BLaER1 (cell line): ENCODE results near the gene RSRC1.

ENCODE experiments used
- H3K27ac ChIP-seq: shearing (Covaris generic); formaldehyde crosslinking; 2 replicates; pipeline ENCODE4 v1.8.1; 2022
- H3K27me3 ChIP-seq: shearing (Covaris generic); formaldehyde crosslinking; 2 replicates; pipeline ENCODE4 v1.8.1; 2022
- H3K36me3 ChIP-seq: shearing (Covaris generic); formaldehyde crosslinking; 2 replicates; pipeline ENCODE4 v1.8.1; 2022
- H3K4me1 ChIP-seq: shearing (Covaris generic); formaldehyde crosslinking; 2 replicates; pipeline ENCODE4 v1.8.1; 2022
- H3K4me2 ChIP-seq: shearing (Covaris generic); formaldehyde crosslinking; 2 replicates; pipeline ENCODE4 v1.8.1; 2022
- H3K4me3 ChIP-seq: shearing (Covaris generic); formaldehyde crosslinking; 2 replicates; pipeline ENCODE4 v1.8.1; 2022
- H3K9ac ChIP-seq: shearing (Covaris generic); formaldehyde crosslinking; 2 replicates; pipeline ENCODE4 v1.8.1; 2022
- H3K9me3 ChIP-seq: shearing (Covaris generic); formaldehyde crosslinking; 2 replicates; pipeline ENCODE4 v1.8.1; 2022
- H4K20me1 ChIP-seq: shearing (Covaris generic); formaldehyde crosslinking; 2 replicates; pipeline ENCODE4 v1.8.1; 2022
- Cebpa-rat ChIP-seq: shearing (Covaris generic); IDR thresholded peaks from 2 replicates; pipeline ENCODE4 v1.8.1; 2022

Gene RSRC1

DNA sequence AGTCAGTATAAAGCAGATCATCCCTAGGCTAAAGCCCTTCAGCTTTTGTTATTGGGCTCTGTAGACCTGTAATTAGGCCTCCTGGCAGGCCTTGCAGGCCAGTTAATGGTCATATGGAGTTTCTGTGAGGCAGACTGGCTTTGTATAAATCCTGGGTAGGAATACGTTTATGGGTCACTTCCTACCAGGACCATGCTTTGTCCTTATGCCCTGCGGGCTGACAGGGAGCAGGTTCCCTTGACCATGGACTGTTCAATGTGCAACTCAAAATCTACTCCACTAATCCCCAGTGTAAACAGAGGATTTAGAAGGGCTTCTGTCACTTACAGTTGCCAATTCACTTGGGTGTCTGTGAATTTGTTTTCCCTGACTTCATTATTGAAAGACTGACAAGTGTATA, 258.4 kb downstream of the RSRC1 start:
- H3K4me1 ChIP-seq = no peaks in the 10 kb centered on the region
- H3K4me2 ChIP-seq = no peak overlapping the region
- H3K27ac ChIP-seq = no peak overlapping the region
- 0 out of 2 replicates have a peak, but pooled peaks cover 5% of the 10 kb centered on the region for H3K9me3 ChIP-seq
- no peaks in the 10 kb centered on the region for H3K27me3 ChIP-seq
- TF ChIP-seq Cebpa-rat = no peak
- no peaks in the 10 kb centered on the region for H4K20me1 ChIP-seq
- no peaks in the 10 kb centered on the region; the same call in 1 of the 2 replicates for H3K36me3 ChIP-seq
- no peak overlapping the region for H3K4me3 ChIP-seq
- no peak overlapping the region for H3K9ac ChIP-seq

DNA sequence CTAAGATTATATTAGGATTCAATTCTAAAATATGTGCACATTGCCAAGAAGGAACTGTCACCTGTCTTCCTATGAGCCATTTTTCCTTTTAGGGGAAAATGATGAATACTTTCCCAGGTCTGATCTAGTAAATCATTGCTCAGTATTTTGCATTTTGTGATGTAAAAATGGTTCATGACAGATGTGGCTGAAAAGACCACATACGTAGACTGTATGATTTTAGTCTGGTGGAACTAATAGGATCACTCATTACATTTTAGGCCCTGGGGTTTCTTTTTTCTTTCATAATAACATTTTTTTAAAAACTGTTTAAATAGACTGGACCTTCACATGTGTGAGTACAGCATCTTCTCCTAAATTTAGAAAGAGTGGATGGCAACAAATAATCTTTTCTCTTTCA, 259.4 kb downstream of the RSRC1 start:
- H3K27me3 ChIP-seq = no peaks in the 10 kb centered on the region
- no peaks in the 10 kb centered on the region for H4K20me1 ChIP-seq
- H3K9me3 ChIP-seq = 0 out of 2 replicates have a peak, but pooled peaks cover 5% of the 10 kb centered on the region
- no peak overlapping the region for H3K9ac ChIP-seq
- H3K4me3 ChIP-seq = no peak overlapping the region
- no peak overlapping the region for H3K4me2 ChIP-seq
- TF ChIP-seq Cebpa-rat = no peak
- no peak overlapping the region for H3K27ac ChIP-seq
- H3K4me1 ChIP-seq = no peaks in the 10 kb centered on the region
- H3K36me3 ChIP-seq = no peaks in the 10 kb centered on the region; the same call in 1 of the 2 replicates

DNA sequence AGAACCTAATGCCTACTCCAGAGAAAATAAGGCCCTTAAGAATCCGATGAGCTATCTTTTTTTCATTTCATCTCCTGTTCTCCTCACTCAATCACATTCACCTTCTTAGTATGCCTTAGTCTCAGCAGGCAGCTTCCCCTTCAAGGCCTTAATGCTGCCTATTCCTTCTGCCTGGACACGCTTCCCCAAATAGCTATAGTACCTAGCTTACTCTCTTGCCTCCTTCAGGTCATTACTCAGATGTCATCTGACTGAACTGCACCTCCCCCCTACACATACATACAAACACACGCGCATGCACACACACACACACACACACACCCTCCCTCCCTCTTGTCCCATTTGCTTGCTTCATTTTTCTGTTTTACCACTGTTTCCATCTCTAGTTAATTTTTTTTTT, 269.6 kb downstream of the RSRC1 start:
- Histone ChIP-seq H4K20me1 (no peaks in the 10 kb centered on the region), H3K36me3 (no peaks in the 10 kb centered on the region; the same call in 1 of the 2 replicates)

DNA sequence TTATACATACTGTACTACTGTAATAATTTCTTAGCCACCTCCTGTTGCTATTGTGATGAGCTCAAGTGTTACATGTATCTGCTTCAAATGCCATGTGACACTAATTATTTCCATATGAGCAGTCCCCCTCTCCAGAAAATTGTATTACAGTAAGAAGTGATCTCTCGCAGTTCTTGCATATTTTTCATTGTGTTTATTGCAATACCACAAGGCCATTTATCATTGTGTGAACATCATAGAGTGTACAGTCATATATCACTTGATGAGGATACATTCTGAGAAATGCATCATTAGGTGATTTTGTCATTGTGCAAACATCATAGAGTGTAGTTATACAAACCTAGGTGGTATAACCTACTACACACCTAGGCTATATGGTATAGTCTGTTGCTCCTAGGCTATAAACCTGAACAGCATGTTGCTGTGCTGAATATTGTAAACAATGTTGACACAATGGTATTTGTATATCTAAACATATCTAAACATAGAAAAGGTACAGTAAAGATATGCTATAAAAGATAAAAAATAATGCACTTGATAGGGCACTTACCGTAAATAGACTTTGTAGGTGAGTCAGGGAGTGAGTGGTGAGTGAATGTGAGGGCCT, 271.5 kb downstream of the RSRC1 start:
- Histone ChIP-seq H3K9ac (no peak overlapping the region), H3K27me3 (no peaks in the 10 kb centered on the region), H3K36me3 (no peaks in the 10 kb centered on the region; the same call in 1 of the 2 replicates), H3K4me3 (no peak overlapping the region), H3K4me1 (no peaks in the 10 kb centered on the region), H3K27ac (no peak overlapping the region), H3K9me3 (no peaks in the 10 kb centered on the region), H4K20me1 (no peaks in the 10 kb centered on the region), H3K4me2 (no peak overlapping the region)
- TF ChIP-seq Cebpa-rat = no peak

More for the DNA sequence above, 269.6 kb downstream of the RSRC1 start:
- Histone ChIP-seq H3K27ac (no peak overlapping the region), H3K4me3 (no peak overlapping the region), H3K27me3 (no peaks in the 10 kb centered on the region), H3K9ac (no peak overlapping the region), H3K4me1 (no peaks in the 10 kb centered on the region), H3K4me2 (no peak overlapping the region), H3K9me3 (no peaks in the 10 kb centered on the region)
- TF ChIP-seq Cebpa-rat = no peak

DNA sequence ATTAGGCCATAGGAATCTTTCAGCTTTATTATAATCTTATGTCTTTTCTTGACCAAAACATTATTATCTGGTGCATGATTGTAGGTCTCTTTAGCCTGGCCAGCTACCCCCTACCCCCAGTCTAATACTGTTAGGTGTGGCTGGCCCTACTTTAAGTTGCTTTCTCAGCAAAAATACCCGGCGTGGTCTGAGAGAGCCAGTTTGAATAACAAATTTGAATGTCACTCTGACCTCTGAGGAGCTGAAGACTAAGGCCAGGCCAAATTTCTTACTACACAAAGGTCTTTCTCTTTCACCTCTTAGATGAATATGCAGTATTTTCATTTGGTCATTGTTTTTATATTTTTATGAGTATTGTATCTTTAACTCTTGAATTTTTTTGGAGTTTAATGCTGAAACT, 272.6 kb downstream of the RSRC1 start:
- Histone ChIP-seq H3K9me3 (no peaks in the 10 kb centered on the region), H3K27ac (no peak overlapping the region), H3K4me3 (no peak overlapping the region), H3K27me3 (no peaks in the 10 kb centered on the region), H3K9ac (no peak overlapping the region), H3K4me1 (no peaks in the 10 kb centered on the region), H3K4me2 (no peak overlapping the region), H3K36me3 (no peaks in the 10 kb centered on the region; the same call in 1 of the 2 replicates), H4K20me1 (no peaks in the 10 kb centered on the region)
- TF ChIP-seq Cebpa-rat = no peak

DNA sequence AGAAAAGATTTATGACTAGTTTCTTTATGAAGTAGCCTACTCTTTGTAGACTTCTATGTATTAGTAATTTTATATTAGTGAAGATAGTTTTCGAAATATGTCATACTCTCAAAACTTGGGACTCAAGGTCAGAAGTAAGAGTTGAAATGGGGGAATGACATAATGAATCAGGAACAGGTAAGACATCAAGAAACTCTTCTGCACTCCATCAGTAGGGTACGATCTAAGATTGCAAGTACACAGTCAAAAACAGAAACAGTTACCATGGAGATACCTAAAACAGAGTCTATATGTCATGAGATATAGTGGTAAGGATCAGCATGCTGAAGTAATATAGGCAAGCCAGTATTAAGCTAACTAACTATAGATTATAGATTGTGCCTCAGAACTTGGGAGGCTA, 274.1 kb downstream of the RSRC1 start:
- Histone ChIP-seq H3K4me1 (no peaks in the 10 kb centered on the region), H3K4me3 (no peak overlapping the region), H4K20me1 (no peaks in the 10 kb centered on the region), H3K9ac (no peak overlapping the region), H3K36me3 (no peaks in the 10 kb centered on the region), H3K27ac (no peak overlapping the region), H3K27me3 (no peaks in the 10 kb centered on the region), H3K9me3 (no peaks in the 10 kb centered on the region), H3K4me2 (no peak overlapping the region)
- TF ChIP-seq Cebpa-rat = no peak

DNA sequence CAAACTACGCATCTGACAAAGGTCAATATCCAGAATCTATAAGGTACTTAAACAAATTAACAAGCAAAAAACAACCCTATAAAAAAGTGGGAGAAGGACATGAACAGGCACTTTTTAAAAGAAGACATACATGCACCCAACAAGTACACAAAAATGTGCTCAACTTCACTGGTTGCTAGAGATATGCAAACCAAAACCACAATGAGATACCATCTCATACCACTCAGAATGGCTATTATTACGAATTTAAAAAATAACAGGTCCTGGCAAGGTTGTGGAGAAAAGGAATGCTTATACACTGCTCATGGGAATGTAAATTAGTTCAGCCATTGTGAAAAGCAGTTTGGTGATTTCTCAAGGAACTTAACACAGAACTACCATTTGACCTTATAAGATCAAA, 285.5 kb downstream of the RSRC1 start:
- no peak overlapping the region for H3K4me3 ChIP-seq
- H3K4me1 ChIP-seq = no peaks in the 10 kb centered on the region
- no peak for TF ChIP-seq Cebpa-rat
- no peaks in the 10 kb centered on the region for H3K27me3 ChIP-seq
- H3K9ac ChIP-seq = no peak overlapping the region
- peaks cover 33% of the 10 kb centered on the region for H3K9me3 ChIP-seq
- H3K4me2 ChIP-seq = no peak overlapping the region
- H4K20me1 ChIP-seq = no peaks in the 10 kb centered on the region
- no peaks in the 10 kb centered on the region for H3K36me3 ChIP-seq
- H3K27ac ChIP-seq = no peak overlapping the region

DNA sequence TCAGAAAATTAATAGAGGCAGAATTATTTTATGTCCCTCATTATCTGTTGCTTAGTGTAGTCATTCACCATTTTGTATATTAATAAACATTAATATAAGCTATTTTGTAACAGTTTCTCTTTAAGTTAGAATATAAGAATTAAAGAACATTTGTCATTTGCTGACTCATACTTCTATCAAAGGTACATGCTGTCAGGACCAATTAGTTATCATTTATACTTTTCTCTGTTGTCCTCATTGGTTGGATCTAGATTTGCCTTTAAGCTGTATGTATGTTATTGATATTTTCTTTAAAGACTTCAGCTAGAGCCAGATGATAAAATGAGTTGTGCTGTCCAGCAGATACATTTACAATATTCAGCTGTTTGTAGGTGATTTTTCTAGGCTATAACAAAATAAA, 292.7 kb downstream of the RSRC1 start:
- H3K27me3 ChIP-seq = no peaks in the 10 kb centered on the region
- no peaks in the 10 kb centered on the region for H4K20me1 ChIP-seq
- no peak overlapping the region for H3K4me3 ChIP-seq
- no peak overlapping the region for H3K27ac ChIP-seq
- no peak for TF ChIP-seq Cebpa-rat
- H3K9me3 ChIP-seq = no peaks in the 10 kb centered on the region
- no peak overlapping the region for H3K4me2 ChIP-seq
- no peak overlapping the region for H3K9ac ChIP-seq
- H3K4me1 ChIP-seq = no peaks in the 10 kb centered on the region
- no peaks in the 10 kb centered on the region for H3K36me3 ChIP-seq

DNA sequence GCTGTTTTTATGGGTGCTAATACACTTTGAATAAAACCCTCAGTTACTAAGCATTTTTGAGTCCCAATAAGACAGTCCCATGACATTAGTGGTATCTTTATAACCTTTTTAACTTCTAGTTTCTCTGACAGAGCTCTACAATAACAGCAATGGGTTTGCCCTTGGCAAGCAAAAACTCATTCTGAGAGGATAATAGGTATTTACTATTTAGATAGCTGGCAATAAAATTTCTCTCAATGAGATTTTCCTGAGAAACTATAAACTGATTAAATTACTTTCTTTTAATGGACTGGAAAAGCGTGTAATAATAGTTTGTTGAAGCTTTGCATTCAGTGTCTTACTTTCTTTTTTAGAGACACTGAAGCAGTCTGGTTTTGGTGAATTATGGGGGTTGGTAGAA, 293.1 kb downstream of the RSRC1 start:
- H3K9me3 ChIP-seq = no peaks in the 10 kb centered on the region
- no peaks in the 10 kb centered on the region for H3K27me3 ChIP-seq
- H3K4me1 ChIP-seq = no peaks in the 10 kb centered on the region
- no peak overlapping the region for H3K4me2 ChIP-seq
- H3K9ac ChIP-seq = no peak overlapping the region
- no peak for TF ChIP-seq Cebpa-rat
- no peaks in the 10 kb centered on the region for H4K20me1 ChIP-seq
- no peaks in the 10 kb centered on the region for H3K36me3 ChIP-seq
- no peak overlapping the region for H3K4me3 ChIP-seq
- no peak overlapping the region for H3K27ac ChIP-seq

DNA sequence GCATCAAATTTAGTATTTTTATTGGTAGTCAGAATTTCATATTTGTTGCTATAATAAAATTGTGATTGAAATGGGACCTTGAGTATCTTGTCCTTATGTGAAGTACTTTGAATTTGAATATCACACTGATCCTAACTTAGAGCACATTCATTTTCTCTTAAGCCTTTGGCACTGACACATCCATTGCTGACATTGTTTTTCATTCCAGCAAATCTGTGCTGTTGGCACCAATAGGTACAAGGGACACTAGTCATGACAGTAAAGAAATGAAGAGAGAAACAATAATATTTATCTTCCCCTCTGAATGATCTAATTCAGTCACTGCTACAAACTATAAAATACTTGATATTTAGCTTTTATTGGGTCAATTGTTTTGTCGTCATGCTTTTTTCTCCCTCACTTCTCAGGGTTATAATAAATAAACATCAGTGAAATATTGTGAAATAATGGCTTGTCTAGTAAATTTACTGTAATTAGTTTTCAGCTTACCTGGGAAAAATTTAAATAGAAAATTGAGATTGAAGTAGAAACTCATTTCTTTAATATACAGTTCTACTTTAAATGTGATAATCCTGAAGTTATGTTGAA, 294.3 kb downstream of the RSRC1 start:
- no peak overlapping the region for H3K4me2 ChIP-seq
- H3K36me3 ChIP-seq = no peaks in the 10 kb centered on the region
- H3K4me3 ChIP-seq = no peak overlapping the region
- no peaks in the 10 kb centered on the region for H3K27me3 ChIP-seq
- no peak overlapping the region for H3K27ac ChIP-seq
- H4K20me1 ChIP-seq = no peaks in the 10 kb centered on the region
- TF ChIP-seq Cebpa-rat = no peak
- no peaks in the 10 kb centered on the region for H3K4me1 ChIP-seq
- H3K9me3 ChIP-seq = no peaks in the 10 kb centered on the region
- H3K9ac ChIP-seq = no peak overlapping the region
